HG02642 (cell line): ENCODE results near the gene DHDH.

Experiments
- ATAC-seq: cut with Tn5 transposase; IDR thresholded peaks from one replicate; pipeline ENCODE4 v1.9.1; 2021; ENCODE audit warnings: mild to moderate bottlenecking; ENCODE audit not compliant: unreplicated experiment, poor library complexity

DHDH gene

DNA sequence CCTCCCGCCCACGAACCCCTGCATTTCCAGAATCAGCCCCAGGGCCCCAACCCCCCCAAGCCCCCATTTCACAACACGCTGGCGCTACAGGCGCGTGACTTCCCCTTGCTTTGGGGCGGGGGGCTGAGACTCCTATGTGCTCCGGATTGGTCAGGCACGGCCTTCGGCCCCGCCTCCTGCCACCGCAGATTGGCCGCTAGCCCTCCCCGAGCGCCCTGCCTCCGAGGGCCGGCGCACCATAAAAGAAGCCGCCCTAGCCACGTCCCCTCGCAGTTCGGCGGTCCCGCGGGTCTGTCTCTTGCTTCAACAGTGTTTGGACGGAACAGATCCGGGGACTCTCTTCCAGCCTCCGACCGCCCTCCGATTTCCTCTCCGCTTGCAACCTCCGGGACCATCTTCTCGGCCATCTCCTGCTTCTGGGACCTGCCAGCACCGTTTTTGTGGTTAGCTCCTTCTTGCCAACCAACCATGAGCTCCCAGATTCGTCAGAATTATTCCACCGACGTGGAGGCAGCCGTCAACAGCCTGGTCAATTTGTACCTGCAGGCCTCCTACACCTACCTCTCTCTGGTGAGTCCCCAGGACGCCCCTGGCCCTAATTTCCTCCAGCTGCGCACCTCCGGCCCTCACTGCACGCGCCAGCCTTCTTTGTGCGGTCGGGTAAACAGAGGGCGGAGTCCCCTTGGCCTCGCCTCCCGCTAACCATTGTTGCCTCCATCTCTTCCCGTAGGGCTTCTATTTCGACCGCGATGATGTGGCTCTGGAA, 31.7 kb downstream of the DHDH start, which contains the start of gene FTL:
TSS of gene FTL (plus strand) at position 270 of the 766 bp plus-strand sequence. CDS start at position 469, 199 bp downstream.
- peak; percentile 65 for ATAC-seq

DNA sequence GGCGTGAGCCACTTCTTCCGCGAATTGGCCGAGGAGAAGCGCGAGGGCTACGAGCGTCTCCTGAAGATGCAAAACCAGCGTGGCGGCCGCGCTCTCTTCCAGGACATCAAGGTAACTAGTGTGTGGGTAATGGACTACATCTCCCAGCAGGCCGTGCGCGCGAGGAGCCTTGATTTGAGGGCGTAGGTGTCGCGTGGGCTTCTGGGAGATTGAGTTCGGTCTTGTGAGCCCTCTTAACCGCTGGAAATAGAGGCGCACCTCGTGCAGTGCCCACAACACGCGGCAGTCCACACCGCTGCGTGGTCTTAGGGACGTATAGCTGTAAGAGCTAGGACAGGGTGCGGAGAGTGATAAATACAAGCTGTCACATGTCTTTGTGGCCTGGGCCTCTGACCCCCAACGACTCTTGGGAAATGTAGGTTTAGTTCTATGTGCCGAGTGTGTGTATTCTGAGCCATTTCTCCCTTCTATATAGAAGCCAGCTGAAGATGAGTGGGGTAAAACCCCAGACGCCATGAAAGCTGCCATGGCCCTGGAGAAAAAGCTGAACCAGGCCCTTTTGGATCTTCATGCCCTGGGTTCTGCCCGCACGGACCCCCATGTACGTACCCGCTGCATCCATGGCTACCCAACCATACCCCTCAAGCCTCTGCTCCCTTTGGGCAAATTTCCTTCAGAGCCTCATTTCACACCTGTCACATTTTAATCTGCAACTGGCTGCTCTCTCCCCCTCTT, 32.5 kb downstream of the DHDH start:
- peak; percentile 13 for ATAC-seq

DNA sequence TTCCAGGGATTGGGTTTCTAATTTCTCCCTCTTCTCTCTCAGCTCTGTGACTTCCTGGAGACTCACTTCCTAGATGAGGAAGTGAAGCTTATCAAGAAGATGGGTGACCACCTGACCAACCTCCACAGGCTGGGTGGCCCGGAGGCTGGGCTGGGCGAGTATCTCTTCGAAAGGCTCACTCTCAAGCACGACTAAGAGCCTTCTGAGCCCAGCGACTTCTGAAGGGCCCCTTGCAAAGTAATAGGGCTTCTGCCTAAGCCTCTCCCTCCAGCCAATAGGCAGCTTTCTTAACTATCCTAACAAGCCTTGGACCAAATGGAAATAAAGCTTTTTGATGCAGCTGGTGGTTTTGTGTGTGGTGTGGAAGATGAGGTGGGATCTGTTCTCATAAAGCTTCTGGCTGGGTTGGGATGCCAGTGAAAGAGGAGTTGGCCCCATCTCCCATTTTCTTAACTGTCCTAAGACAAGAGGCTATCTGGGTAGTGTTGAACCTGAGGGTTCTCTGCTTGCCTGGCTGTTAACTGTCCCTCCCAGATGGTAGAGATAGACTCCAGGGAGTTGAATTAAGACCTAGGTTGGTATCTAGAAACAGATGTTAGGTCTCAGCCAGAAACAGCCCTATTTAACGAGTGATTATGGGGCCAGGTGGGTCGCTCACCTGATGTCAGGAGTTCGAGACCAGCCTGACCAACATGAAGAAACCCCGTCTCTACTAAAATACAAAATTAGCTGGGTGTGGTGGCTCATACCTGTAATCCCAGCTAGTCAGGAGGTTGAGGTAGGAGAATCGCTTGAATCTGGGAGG, 33.2 kb downstream of the DHDH start:
- ATAC-seq = no peak

DNA sequence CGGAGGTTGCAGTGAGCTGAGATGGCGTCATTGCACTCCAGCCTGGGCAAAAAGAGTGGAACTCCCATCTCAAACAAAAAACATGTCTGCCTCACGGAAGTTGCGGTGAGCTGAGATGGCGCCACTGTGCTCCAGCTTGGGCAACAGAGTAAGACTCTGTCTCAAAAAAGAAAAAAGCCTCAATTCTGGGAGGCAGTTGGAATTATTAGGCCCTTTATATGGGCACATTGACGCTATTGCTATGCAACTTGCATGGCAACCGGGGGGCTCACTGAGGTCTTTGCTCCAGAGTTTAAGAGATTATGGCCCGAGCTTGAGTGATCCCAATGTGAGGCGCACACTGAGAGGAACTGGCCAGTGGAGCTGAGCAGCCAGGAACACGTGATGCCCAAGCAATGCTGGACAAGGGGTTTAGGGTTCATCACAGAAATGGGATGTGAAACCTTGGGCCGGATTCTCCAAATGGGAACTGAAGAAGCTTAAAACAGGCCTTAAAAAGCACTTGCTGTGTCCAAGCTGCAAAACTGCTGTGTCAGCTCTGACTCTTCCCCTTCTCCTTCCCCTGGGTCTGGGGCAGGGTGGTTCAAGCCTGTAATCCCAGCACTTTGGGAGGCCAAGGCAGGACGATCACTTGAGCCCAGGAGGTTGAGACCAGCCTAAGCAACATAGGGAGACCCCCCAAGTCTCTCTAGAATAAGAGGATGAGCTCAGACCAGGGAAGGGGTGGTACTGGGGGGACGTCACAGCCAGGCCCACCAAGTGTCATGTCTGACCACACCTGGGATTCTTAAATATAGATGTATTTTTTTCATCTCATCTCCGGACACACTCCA, 34.1 kb downstream of the DHDH start:
- ATAC-seq = no peak

- ATAC-seq = no peak
Measured at GRCh38 chr19:48968179-48968661, 34.7 kb downstream of the DHDH start.

- ATAC-seq = no peak
Measured at GRCh38 chr19:48968813-48969218, 35.3 kb downstream of the DHDH start.

GRCh38 chr19:48969276-48970138, 36.0 kb downstream of the DHDH start:
- ATAC-seq = no peak

GRCh38 chr19:48970139-48970766, 36.8 kb downstream of the DHDH start:
- no peak for ATAC-seq

DNA sequence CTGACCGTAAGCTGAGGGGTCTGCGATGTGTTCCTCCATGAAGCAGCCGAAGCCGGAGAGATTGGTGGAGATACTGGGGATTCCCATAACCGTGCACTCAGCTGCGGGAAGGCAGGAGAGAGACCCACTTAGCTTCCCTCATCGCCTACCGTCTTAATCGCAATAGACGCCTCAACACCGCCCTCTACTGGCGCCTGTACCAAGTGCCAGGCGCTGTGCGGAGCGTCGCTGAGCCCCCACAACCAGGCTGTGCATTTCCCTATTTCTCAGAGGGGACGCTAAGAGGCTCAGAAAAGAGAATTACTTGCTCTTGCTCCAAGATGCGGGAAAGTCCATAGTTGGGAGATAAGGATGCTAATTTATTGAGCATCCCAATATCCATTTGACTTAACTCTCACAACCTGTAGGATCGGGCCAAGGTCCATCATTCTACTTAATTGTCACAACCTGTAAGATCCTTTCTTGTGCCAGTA, 37.5 kb downstream of the DHDH start:
- ATAC-seq = no peak

DNA sequence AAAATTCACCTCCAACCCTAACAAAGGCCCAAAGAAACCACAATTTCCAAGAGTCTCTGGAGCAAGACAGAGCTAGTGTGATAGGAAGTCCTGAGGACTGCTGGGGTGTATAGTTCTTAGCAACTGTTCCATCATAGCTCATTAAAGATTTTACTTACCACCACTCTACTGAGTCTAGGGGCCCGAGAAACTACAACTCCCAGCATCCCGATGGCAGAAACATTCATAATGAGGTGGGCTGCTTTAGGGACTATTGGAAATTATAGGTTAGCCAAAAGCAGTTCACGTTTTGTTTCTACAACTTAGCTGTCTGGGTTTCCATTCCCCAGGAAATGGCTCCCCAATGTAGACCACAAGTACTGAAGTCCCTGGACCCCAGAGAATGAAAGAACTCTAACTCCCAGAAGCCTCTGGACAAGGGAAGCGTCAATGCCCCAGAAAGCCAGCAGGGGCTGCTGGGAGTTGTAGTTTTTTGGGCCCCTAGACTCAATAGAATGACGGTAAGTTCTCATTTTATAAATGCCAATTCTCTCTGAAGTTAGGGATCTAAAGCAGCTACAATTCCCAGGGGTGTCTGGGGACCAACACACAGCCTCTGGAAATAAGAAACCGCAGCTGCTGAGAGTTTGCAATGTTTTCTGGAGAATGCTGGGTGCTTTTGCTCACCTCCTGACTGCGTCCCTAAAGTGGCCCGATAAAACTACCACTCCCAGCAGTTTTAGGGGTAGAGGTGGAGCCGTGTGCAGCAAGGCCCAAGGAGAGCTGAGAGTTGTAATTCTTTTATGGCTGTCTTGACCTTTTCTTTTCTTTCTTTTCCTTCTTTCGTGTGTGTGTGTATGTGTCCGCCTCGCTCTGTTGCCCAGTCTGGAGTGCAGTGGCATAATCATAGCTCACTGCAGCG, 42.7 kb downstream of the DHDH start:
- ATAC-seq = no peak

GRCh38 chr19:48977061-48977460, 43.6 kb downstream of the DHDH start:
- ATAC-seq = no peak

- ATAC-seq = no peak
Measured at GRCh38 chr19:48982280-48982679, 48.8 kb downstream of the DHDH start.

DNA sequence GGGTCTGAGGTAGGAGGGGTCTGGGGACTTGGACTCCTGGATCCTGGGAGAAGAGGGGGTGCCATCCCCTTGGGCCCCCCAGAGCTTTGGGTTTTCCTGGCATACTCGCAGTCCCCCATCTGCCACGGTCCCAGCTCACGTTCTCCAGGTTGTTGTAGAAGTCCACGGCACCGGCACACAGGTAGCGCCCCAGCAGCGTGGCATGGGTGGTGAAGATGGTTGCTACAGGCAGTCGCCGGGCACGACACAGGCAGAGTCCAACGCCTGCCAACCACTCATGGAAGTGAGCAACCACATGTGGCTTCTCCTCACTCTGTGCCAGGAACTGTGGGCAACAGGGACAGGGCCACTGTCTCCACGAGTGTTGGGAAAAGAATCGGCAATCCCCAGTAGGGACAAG, 52.2 kb downstream of the DHDH start:
- ATAC-seq = no peak

GRCh38 chr19:48986211-48986610, 52.7 kb downstream of the DHDH start:
- no peak for ATAC-seq

- ATAC-seq = no peak
Measured at GRCh38 chr19:48987323-48987722, 53.8 kb downstream of the DHDH start.

DNA sequence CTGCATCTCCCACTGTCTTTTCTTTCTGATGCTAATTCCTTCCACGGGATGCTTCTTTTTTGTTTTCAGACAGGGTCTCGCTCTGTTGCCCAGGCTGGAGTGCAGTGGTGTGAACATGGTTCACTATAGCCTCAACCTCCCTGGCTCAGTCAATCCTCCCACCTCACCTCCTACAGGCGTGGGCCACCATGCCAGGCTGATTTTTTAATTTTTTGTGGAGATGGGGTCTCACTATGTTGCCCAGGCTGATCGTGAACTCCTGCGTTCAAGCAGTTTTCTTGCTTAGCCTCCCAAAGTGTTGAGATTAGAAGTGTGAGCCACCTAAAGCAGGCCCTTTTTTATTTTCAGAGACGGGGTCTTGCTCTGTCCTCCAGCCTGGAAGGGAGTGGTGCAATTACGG, 54.8 kb downstream of the DHDH start:
- ATAC-seq = no peak

DNA sequence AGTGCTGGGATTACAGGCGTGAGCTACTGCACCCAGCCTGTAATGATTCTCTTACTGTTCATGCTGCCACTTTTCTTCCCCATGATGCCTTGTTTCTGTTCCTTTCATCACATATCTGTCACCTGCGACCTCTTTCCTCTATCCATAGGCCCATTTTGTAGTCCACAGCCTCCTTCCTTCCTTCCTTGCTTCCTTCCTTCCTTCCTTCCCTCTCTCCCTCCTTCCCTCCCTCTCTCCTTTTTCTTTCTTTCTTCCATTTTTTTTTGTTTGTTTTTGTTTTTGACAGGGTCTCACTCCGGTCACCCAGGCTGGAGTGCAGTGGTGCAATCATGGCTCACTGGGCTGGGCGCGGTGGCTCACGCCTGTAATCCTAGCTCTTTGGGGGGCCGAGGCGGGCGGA, 55.4 kb downstream of the DHDH start:
- ATAC-seq = no peak
